Trophoblast cell (in vitro differentiated cells and primary cell): ENCODE measurements around the gene INAVA.
A peak's percentile ranks its signal among the peaks of the same experiment; 100 is the strongest.

Experiments
- DNase-seq, 2 donors: peaks; one replicate each; pipeline ENCODE4 v3.0.0-alpha.2; 2016
- H2AFZ ChIP-seq: 2 replicates; pipeline ENCODE4 v1.6.1; 2013; ENCODE audit warnings: low read length, moderate library complexity, mild to moderate bottlenecking; ENCODE audit not compliant: insufficient read depth, poor library complexity
- H2AK5ac ChIP-seq: 2 replicates; pipeline ENCODE4 v1.6.1; 2013; ENCODE audit warnings: mild to moderate bottlenecking, low read length
- H2BK120ac ChIP-seq: 2 replicates; pipeline ENCODE4 v1.6.1; 2013; ENCODE audit warnings: low read length, mild to moderate bottlenecking, moderate library complexity; ENCODE audit not compliant: insufficient read depth, poor library complexity
- H2BK12ac ChIP-seq: 2 replicates; pipeline ENCODE4 v1.6.1; 2013; ENCODE audit warnings: mild to moderate bottlenecking, low read length, moderate library complexity
- H2BK5ac ChIP-seq: 2 replicates; pipeline ENCODE4 v1.6.1; 2013; ENCODE audit warnings: low read length, low read depth, moderate library complexity, mild to moderate bottlenecking; ENCODE audit not compliant: poor library complexity
- H3K14ac ChIP-seq: 2 replicates; pipeline ENCODE4 v1.6.1; 2013; ENCODE audit warnings: mild to moderate bottlenecking, low read length
- H3K18ac ChIP-seq: 2 replicates; pipeline ENCODE4 v1.6.1; 2013; ENCODE audit warnings: mild to moderate bottlenecking, low read length
- H3K23ac ChIP-seq: 2 replicates; pipeline ENCODE4 v1.6.1; 2013; ENCODE audit warnings: low read length
- H3K27ac ChIP-seq: 2 replicates; pipeline ENCODE4 v1.5.1; 2013; ENCODE audit warnings: low read depth, mild to moderate bottlenecking, inconsistent platforms, low read length, moderate library complexity
- H3K27me3 ChIP-seq: 2 replicates; pipeline ENCODE4 v1.6.1; 2013; ENCODE audit warnings: inconsistent platforms, mild to moderate bottlenecking, low read length, moderate library complexity; ENCODE audit not compliant: insufficient read depth
- H3K36me3 ChIP-seq, 2 experiments: 1 replicate in 1 of 2; 2 replicates in 1 of 2; pipeline ENCODE4 v1.6.1; 2013; ENCODE audit warnings: low read length in 2 of 2, mild to moderate bottlenecking in 2 of 2, moderate library complexity in 1 of 2; ENCODE audit not compliant: insufficient read depth in 2 of 2, control insufficient read depth in 1 of 2
- H3K4ac ChIP-seq: 2 replicates; pipeline ENCODE4 v1.6.1; 2013; ENCODE audit warnings: low read depth, mild to moderate bottlenecking, low read length, moderate library complexity
- H3K4me1 ChIP-seq, 2 experiments: 1 replicate in 1 of 2; 2 replicates in 1 of 2; pipeline ENCODE4 v1.6.1; 2013; ENCODE audit warnings: low read length in 2 of 2, mild to moderate bottlenecking in 2 of 2, moderate library complexity in 1 of 2; ENCODE audit not compliant: insufficient read depth in 2 of 2, control insufficient read depth in 1 of 2
- H3K4me2 ChIP-seq: 2 replicates; pipeline ENCODE4 v1.6.1; 2013; ENCODE audit warnings: inconsistent platforms, mild to moderate bottlenecking, low read length, moderate library complexity
- H3K4me3 ChIP-seq: 2 replicates; pipeline ENCODE4 v1.5.1; 2013; ENCODE audit warnings: mild to moderate bottlenecking, low read depth, low read length, inconsistent platforms
- H3K79me1 ChIP-seq: one replicate; pipeline ENCODE4 v1.6.1; 2013; ENCODE audit warnings: low read length
- H3K79me2 ChIP-seq: 2 replicates; pipeline ENCODE4 v1.6.1; 2013; ENCODE audit warnings: low read length, mild to moderate bottlenecking; ENCODE audit not compliant: control insufficient read depth, insufficient read depth, poor library complexity
- H3K9ac ChIP-seq: 2 replicates; pipeline ENCODE4 v1.6.1; 2013; ENCODE audit warnings: mild to moderate bottlenecking, low read length
- H3K9me3 ChIP-seq: 2 replicates; pipeline ENCODE4 v1.6.1; 2013; ENCODE audit warnings: low read depth, mild to moderate bottlenecking, control low read depth, inconsistent platforms, low read length; ENCODE audit not compliant: insufficient read depth
- H4K12ac ChIP-seq: 2 replicates; pipeline ENCODE4 v1.6.1; 2013; ENCODE audit warnings: low read depth, mild to moderate bottlenecking, low read length, moderate library complexity
- H4K8ac ChIP-seq: 2 replicates; pipeline ENCODE4 v1.6.1; 2013; ENCODE audit warnings: low read depth, mild to moderate bottlenecking, low read length, moderate library complexity
- H4K91ac ChIP-seq: one replicate; pipeline ENCODE4 v1.6.1; 2013; ENCODE audit warnings: low read depth, mild to moderate bottlenecking, low read length, moderate library complexity
- WGBS: extraction: QIAGEN DNeasy Blood & Tissue Kit; methylation state at CpG from one replicate; pipeline ENCODE4 v1.1.7; 2013; ENCODE audit warnings: missing lambda C conversion rate; ENCODE audit not compliant: insufficient read length, insufficient coverage; ENCODE audit errors: extremely low coverage; 5-methylcytosine and 5-hydroxymethylcytosine counted together

The INAVA gene

GRCh38 chr1:200901796-200902444, 7.2 kb downstream of the INAVA start:
- H3K9me3 ChIP-seq = peaks cover 2% of the 10 kb centered on the region
- no peak overlapping the region for H3K14ac ChIP-seq
- H3K27me3 ChIP-seq = no peaks in the 10 kb centered on the region
- H3K4me1 ChIP-seq = peaks cover 37 to 43% of the 10 kb centered on the region in 2 experiments
- no peak overlapping the region for H2AFZ ChIP-seq
- no peak overlapping the region for H4K91ac ChIP-seq
- no peak overlapping the region for H2BK12ac ChIP-seq
- no peak overlapping the region for H3K9ac ChIP-seq
- H2BK5ac ChIP-seq = no peak overlapping the region
- no peak overlapping the region for H3K18ac ChIP-seq
- H3K79me2 ChIP-seq = peaks cover 8% of the 10 kb centered on the region
- H3K79me1 ChIP-seq = peaks cover 18% of the 10 kb centered on the region
- H3K36me3 ChIP-seq = peaks cover 42 to 56% of the 10 kb centered on the region in 2 experiments
- no peak overlapping the region for H2BK120ac ChIP-seq
- no CpG with 5 or more reads among the region's 8 CpGs for WGBS
- no peak overlapping the region for H3K4ac ChIP-seq
- peak; percentile 65 to 81 for DNase-seq
- no peak overlapping the region for H2AK5ac ChIP-seq
- H4K12ac ChIP-seq = no peak overlapping the region
- no peak overlapping the region for H3K27ac ChIP-seq
- H3K23ac ChIP-seq = no peak overlapping the region
- H3K4me2 ChIP-seq = no peak overlapping the region
- no peak overlapping the region for H3K4me3 ChIP-seq
- H4K8ac ChIP-seq = no peak overlapping the region

GRCh38 chr1:200903793-200904192, 9.1 kb downstream of the INAVA start:
- DNase-seq = no peak
- Histone ChIP-seq H3K4me2 (no peak overlapping the region), H4K12ac (no peak overlapping the region), H3K23ac (no peak overlapping the region), H3K27me3 (no peaks in the 10 kb centered on the region), H3K79me1 (peaks cover 6% of the 10 kb centered on the region), H2BK5ac (no peak overlapping the region), H3K14ac (no peak overlapping the region), H3K9ac (no peak overlapping the region), H3K79me2 (no peaks in the 10 kb centered on the region), H3K4ac (no peak overlapping the region), H3K4me3 (no peak overlapping the region), H3K4me1 (peaks cover 28 to 33% of the 10 kb centered on the region in 2 experiments), H3K36me3 (peaks cover 53 to 61% of the 10 kb centered on the region in 2 experiments), H3K27ac (no peak overlapping the region), H3K9me3 (peaks cover 2% of the 10 kb centered on the region), H4K8ac (no peak overlapping the region), H4K91ac (no peak overlapping the region), H3K18ac (no peak overlapping the region), H2BK12ac (no peak overlapping the region), H2AFZ (no peak overlapping the region), H2AK5ac (no peak overlapping the region), H2BK120ac (no peak overlapping the region)
- WGBS = no CpG with 5 or more reads among the region's 5 CpGs

- H3K18ac ChIP-seq = no peak overlapping the region
- H3K36me3 ChIP-seq = peaks cover 50 to 61% of the 10 kb centered on the region in 2 experiments
- H2BK5ac ChIP-seq = no peak overlapping the region
- no peak overlapping the region for H3K23ac ChIP-seq
- H3K79me1 ChIP-seq = peaks cover 2% of the 10 kb centered on the region
- DNase-seq = no peak
- no peak overlapping the region for H3K4me3 ChIP-seq
- H3K14ac ChIP-seq = no peak overlapping the region
- no peaks in the 10 kb centered on the region for H3K27me3 ChIP-seq
- H4K8ac ChIP-seq = no peak overlapping the region
- H2AK5ac ChIP-seq = no peak overlapping the region
- peaks cover 21 to 28% of the 10 kb centered on the region in 2 experiments for H3K4me1 ChIP-seq
- H3K79me2 ChIP-seq = no peaks in the 10 kb centered on the region
- H3K27ac ChIP-seq = no peak overlapping the region
- no peak overlapping the region for H4K12ac ChIP-seq
- H3K4ac ChIP-seq = no peak overlapping the region
- H2AFZ ChIP-seq = no peak overlapping the region
- peaks cover 2% of the 10 kb centered on the region for H3K9me3 ChIP-seq
- H3K9ac ChIP-seq = no peak overlapping the region
- no peak overlapping the region for H3K4me2 ChIP-seq
- no peak overlapping the region for H4K91ac ChIP-seq
- no peak overlapping the region for H2BK12ac ChIP-seq
- no peak overlapping the region for H2BK120ac ChIP-seq
These were observed 10.1 kb downstream of the INAVA start for GRCh38 chr1:200904772-200905171.

GRCh38 chr1:200905411-200906052, 10.8 kb downstream of the INAVA start:
- no peaks in the 10 kb centered on the region for H3K27me3 ChIP-seq
- H3K36me3 ChIP-seq = peaks cover 44 to 60% of the 10 kb centered on the region in 2 experiments
- no peak overlapping the region for H3K4ac ChIP-seq
- no peak overlapping the region for H2BK120ac ChIP-seq
- WGBS = no CpG with 5 or more reads among the region's 4 CpGs
- H3K23ac ChIP-seq = no peak overlapping the region
- H2AK5ac ChIP-seq = no peak overlapping the region
- peaks cover 20 to 28% of the 10 kb centered on the region in 2 experiments for H3K4me1 ChIP-seq
- no peak overlapping the region for H3K14ac ChIP-seq
- peaks cover 2% of the 10 kb centered on the region for H3K79me1 ChIP-seq
- DNase-seq = peak; percentile 68 to 81
- H3K9me3 ChIP-seq = peaks cover 2% of the 10 kb centered on the region
- no peak overlapping the region for H2BK12ac ChIP-seq
- no peak overlapping the region for H2BK5ac ChIP-seq
- H4K91ac ChIP-seq = no peak overlapping the region
- no peak overlapping the region for H2AFZ ChIP-seq
- H3K27ac ChIP-seq = peak overlapping the region; percentile 14
- no peak overlapping the region for H3K4me3 ChIP-seq
- H3K9ac ChIP-seq = no peak overlapping the region
- H4K8ac ChIP-seq = no peak overlapping the region
- no peaks in the 10 kb centered on the region for H3K79me2 ChIP-seq
- H4K12ac ChIP-seq = no peak overlapping the region
- no peak overlapping the region for H3K18ac ChIP-seq
- H3K4me2 ChIP-seq = no peak overlapping the region
